ENCODE data around the gene NME4.
"Not testable (repeated sequence)": the region's sequence is repeated elsewhere in the genome, so short reads cannot be mapped to it uniquely, and the experiment has no call there.

Gene NME4

DNA sequence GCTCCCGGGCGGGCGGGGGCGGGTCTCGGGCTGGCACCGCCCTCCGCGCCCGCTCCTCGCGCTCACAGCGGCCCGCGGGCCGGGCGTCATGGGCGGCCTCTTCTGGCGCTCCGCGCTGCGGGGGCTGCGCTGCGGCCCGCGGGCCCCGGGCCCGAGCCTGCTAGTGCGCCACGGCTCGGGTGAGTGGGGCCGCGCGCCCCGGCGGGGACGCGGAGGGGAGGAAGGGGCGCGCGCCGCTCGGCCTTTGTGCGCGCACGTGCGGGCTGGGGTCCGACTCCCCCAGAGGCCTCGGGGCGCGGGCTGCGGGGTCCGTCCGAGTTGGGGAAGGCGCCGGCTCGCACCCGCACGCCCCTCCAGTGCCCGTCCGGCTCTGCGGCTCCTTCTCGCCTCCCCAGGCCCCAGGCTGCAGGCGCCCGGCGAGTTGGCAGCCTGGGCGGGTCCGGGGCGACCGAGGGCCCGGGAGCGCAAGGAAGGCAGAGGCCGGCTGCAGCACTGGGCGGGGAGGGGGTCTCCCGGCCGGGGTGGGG lies at the start of gene NME4:
Gene NME4, plus strand, starts transcription at position 65 of the 527 bp plus-strand sequence. Its CDS starts 24 bp downstream, at position 89.
- no peak for DNase-seq

DNA sequence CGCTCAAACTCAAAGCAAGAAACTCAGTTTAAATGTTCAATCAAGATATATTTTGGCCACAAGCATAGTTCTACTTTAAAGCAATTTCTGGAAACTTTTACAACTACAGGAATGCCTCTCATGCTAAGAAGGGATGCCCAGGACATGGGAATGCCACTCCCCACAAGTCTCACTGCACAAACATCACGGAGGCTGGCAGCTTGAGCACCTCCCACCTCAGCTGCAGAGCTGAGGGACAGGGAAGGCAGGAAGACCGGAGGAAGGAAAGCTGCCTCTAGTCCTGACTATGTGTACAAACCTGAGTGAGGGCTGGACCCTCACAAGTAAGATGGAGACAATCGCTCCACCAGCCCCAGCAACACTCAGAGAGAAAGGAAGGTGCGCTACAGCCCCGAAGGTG lies 49.8 kb upstream of the NME4 start:
- DNase-seq, result no peak

- DNase-seq, result not testable (repeated sequence)
Measured at GRCh38 chr16:348495-348894, 48.5 kb upstream of the NME4 start.

GRCh38 chr16:349211-349610 lies 47.8 kb upstream of the NME4 start:
- no peak for DNase-seq

DNA sequence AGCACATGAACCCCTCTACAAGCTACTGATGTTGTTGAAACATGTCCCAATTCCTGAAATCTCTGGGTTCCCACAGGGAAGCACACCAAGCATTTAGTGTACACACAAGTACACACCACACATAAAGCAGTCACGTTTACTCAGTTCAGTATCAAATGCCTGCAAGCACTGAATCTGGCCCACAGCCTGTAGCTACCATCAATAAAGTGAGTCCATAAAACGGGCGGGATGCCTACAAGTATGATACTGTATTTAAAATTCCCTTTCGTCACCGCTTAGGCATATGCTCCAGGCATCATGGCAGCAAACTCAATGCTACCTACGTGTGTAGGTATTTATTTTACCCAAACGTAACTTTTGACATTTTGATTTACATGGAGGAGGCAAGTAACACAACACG lies 46.8 kb upstream of the NME4 start:
- no peak for DNase-seq

DNA sequence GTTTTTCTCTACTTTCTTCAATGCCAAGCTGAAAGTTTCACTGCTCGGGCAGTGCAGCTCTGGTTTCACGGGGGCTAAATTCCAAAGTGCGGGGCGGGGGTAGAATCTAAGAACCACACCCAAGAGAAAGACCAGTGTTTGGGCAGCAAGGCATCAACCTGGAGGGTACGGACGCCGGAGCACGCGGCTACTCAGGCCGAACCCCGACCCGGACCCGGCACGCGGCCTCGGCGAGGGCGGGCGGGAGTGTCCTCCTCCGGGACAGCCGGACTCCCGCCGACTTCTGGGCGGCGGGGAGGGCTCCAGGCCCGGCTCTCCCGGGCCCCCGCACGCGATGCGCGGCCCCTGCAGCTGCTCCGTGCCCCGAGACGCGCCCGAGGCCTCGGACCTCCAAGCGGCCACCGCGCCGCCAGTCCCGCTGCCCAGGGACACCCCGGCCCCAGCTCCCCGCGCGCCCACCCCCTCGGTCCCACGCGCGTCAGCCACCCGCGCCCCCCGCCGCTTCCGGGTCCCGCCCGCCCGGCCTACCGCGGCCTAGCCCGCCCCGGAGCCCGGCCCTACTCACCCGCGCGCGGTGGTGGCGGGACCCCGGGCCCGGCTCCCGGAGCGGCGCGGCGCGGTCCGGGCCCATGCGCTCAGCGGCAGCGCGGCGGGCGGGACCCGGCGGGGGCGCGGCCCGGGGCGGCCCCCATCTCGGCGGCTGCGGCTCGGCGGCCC lies 45.0 kb upstream of the NME4 start:
- DNase-seq, result no peak

- DNase-seq, result peak; percentile 93
Measured at GRCh38 chr16:352547-353403, 44.2 kb upstream of the NME4 start, which contains the start of gene AXIN1. Gene AXIN1 (minus strand): TSS chr16:352723. CDS start chr16:347025, 5,698 bp downstream.

GRCh38 chr16:353404-354290 lies 43.4 kb upstream of the NME4 start:
- no peak for DNase-seq

DNA sequence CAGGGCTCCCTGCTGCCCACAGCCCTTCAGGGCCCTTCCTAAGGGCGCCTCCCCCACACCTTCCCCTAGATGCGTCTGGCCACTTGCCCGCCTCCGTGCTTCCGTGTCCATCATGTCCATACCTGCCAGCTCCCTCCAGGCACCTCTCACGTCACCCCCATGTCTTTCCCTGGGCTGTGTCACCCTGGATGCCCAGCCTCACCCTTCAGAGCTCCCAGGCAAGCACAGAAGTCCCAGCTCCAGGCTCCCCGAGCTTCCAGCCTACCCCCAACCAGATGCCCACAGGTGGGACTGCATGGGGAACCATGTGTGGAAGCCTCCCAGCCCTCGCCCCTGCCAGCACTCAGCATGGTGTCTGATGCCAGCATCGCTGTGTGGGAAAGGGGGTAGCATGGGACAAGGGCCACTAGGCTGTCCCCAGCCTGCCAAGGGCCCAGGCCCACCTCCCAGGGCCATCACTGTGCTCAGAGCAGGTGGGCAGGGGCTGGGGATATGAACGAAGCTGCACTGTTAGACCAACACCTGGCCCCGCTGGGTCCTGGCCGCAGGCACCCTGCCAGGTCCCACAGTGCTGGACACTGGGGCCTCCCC lies 42.6 kb upstream of the NME4 start:
- no peak for DNase-seq

- no peak for DNase-seq
Measured at GRCh38 chr16:354971-355461, 42.0 kb upstream of the NME4 start.

- DNase-seq, result no peak
Measured at GRCh38 chr16:356741-357140, 40.3 kb upstream of the NME4 start.

DNA sequence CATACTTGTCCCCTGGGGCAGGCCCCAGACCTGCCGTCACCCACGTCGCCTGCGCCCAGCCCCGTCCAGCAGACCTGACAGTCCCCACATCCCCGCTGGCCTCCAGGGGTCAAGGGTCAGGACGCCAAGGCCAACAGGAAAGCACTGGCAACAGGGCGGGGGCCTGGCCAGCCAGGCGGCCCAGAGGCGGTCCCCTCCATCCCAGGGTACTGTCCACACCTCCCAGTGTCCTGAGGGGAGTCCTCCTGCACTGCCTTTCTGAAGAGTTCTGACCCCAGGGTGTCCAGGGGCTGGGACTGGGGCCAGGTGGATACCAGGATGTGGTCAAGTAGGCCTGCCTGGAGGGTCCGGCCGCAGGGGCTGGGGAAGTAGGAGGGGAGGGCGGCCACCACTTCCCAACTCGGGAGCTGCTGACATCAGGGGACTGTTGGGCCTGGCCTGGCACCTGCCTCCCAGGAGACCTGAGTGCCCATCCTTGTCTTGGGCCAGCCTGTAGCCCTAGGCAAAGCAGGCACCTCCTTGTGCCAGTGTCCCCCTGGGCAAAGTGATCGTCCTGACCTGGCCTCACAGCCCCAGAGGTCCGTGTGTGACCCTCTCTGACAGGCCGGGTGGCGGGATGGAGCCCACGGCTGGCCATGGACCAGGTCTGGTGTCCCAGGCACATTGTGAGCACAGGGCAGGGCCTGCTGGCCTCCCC lies 37.8 kb upstream of the NME4 start:
- no peak for DNase-seq

DNA sequence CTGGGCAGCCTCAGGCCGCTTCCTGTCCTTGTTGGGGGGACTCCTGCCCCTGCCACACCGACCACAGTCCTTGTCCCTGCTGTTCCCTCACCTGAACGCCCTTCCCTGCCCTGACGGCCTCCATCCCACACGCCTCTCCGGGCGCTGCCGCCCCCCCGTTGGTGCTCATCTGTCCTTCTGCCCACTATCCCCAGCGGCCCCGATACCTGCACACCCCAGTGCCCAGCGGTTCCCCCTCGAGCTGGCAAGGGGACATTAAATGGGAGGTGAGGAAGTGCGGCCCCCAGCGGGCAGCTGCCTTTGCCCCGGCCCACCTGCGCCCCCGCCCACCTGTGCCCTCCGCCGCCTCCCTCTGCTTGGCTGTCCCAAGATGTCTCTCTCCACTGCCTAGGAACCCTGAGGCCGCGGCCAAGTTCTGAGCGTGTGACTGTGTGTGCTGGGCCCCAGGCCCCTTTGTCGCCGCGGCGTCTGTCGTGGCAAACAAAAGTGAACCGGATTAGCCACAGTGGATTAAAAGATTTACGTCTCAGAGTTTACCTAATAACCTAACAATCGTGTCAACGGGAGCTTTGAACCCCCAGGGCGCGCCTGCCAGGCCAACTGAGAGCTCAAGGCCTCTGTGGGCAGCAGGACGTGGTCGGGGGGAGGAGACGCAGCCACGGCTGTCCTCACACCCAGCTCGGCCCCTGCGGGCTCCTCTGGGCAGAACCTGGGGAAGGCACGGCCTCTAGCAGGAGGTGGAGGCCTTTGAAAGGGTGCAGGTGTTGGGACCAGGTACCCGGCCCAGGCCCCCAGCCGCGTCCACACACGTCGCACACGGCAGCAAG lies 36.9 kb upstream of the NME4 start:
- DNase-seq, result no peak

GRCh38 chr16:360698-361336 lies 36.2 kb upstream of the NME4 start:
- no peak for DNase-seq

DNA sequence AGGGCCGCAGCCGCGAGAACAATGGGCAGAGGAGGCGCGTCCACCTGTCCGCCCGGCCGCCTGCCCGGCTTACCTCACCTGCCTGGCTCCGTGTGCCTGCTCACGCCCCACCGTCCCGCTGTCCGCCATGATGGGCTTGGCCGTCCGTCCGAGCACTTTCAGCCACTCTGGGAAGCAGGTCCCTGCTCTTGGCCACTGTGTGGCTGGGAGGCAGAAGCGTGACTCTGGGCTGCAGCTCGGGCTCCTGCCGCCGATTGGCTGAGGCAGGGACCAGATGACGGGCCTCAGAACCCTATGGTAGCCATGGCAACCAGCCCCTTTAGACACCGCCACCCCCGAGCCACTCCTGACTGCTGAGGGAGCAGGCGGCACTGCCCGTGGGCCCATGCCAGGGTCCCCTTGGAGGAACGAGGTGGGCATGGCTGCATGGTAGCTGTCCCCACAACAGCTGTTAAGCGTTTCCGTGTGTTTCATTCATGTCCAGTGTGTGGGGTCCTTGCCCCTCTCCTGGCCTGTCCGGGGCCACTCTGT lies 35.6 kb upstream of the NME4 start:
- no peak for DNase-seq

- peak; percentile 53 for DNase-seq
Measured at GRCh38 chr16:361872-362701, 34.9 kb upstream of the NME4 start.

- DNase-seq, result not testable (repeated sequence)
Measured at GRCh38 chr16:362702-362999, 34.3 kb upstream of the NME4 start.

- no peak for DNase-seq
Measured at GRCh38 chr16:363110-363765, 33.8 kb upstream of the NME4 start.

All from DMS79 treated with DMSO at 0.1 percent for 48 hours (cell line).